ENCODE measurements around the gene ARFIP1.
A peak's percentile ranks its signal among the peaks of the same experiment; 100 is the strongest.

The ARFIP1 gene

DNA sequence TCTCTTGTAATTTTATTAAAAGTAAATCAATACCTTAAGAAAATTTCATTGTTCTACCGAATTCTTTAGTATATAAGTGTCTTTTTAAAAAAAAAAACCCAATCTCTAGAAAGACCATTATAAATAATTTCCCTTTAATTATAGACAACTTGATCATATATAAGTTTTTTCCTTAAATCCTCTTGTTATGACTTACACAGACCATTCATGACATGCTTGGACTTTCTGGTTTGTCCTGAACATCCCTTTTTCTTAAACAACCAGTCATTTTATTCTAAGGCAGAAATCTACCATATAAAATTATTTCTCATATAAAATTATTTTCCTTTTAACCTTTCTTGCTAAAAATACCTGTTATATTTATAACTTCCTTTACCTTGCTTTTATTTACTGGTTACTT, 141.0 kb downstream of the ARFIP1 start:
- Mint-ChIP-seq H3K4me1 (ENCODE audit: low read depth) (no peaks in the 10 kb centered on the region), H3K4me3 (no peak overlapping the region), H3K27me3 (no peaks in the 10 kb centered on the region), H3K9me3 (peaks cover 4% of the 10 kb centered on the region), H3K36me3 (ENCODE audit: low read depth) (peaks cover 17% of the 10 kb centered on the region), H3K27ac (no peak overlapping the region)

DNA sequence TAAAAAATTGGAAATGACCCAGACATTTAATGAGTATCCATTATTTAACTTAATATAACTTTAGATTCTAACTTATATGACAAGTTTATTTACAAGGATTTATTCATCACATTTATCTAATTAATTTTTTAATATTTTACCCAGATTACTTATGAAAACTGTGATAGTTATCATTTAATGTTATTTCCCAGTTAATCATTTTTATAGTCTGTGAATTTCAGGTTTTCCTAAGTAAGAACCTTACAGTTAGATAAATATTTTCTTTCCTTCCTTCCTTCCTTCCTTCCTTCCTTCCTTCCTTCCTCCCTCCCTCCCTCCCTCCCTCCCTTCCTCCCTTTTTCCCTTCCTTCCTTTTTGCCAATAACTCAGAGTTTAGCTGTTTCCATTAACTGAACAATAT, 141.5 kb downstream of the ARFIP1 start:
- Mint-ChIP-seq H3K4me1 (ENCODE audit: low read depth) (no peaks in the 10 kb centered on the region), H3K27ac (no peak overlapping the region), H3K9me3 (peaks cover 4% of the 10 kb centered on the region), H3K4me3 (no peak overlapping the region), H3K27me3 (no peaks in the 10 kb centered on the region), H3K36me3 (ENCODE audit: low read depth) (peaks cover 17% of the 10 kb centered on the region)

DNA sequence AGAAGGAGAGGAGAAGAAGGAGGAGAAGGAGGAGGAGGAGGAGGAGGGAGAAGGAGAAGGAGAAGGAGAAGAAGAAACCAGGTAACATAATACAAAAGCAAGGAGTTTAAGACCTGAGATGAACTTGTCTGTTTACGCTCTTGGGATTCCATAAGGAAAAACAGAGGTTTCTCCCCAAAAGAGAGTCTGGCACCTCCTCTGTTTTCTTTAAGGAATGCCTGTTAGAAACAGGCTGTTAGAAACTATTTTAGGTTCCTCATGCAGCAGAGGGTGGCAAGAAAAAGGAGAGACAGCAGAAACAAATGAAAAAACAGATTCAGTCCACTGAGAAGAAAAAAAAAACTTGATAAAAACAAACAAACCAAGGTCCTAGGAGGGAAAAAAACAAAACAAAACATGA, 146.1 kb downstream of the ARFIP1 start:
- peaks cover 7% of the 10 kb centered on the region for H3K36me3 Mint-ChIP-seq (ENCODE audit: low read depth)
- no peak overlapping the region for H3K4me3 Mint-ChIP-seq
- H3K9me3 Mint-ChIP-seq = no peaks in the 10 kb centered on the region
- peaks cover 5% of the 10 kb centered on the region for H3K4me1 Mint-ChIP-seq (ENCODE audit: low read depth)
- H3K27me3 Mint-ChIP-seq = peaks cover 5% of the 10 kb centered on the region
- H3K27ac Mint-ChIP-seq = no peak overlapping the region

DNA sequence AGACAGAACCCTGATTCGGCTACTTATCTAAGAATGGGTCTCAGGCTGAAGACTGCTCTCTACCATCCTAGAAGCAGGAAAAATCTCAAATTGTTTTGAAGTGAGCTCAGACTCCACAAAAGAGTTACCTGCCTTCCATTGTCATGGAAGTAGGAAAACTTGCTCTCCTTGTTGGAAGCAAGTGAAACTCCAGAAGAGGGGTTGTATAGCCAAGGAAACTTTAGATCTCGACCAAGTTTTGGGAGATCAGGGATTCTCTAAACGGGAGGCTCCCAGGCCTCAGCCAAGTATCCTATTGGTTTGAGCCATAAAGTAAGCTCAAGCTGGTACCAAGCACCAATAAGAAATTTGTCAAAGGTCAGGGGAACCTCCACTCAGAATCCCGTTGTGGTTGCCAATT, 147.2 kb downstream of the ARFIP1 start:
- H3K36me3 Mint-ChIP-seq (ENCODE audit: low read depth) = no peaks in the 10 kb centered on the region
- no peaks in the 10 kb centered on the region for H3K9me3 Mint-ChIP-seq
- no peak overlapping the region for H3K4me3 Mint-ChIP-seq
- peaks cover 12% of the 10 kb centered on the region for H3K27me3 Mint-ChIP-seq
- H3K27ac Mint-ChIP-seq = no peak overlapping the region
- H3K4me1 Mint-ChIP-seq (ENCODE audit: low read depth) = peaks cover 5% of the 10 kb centered on the region

DNA sequence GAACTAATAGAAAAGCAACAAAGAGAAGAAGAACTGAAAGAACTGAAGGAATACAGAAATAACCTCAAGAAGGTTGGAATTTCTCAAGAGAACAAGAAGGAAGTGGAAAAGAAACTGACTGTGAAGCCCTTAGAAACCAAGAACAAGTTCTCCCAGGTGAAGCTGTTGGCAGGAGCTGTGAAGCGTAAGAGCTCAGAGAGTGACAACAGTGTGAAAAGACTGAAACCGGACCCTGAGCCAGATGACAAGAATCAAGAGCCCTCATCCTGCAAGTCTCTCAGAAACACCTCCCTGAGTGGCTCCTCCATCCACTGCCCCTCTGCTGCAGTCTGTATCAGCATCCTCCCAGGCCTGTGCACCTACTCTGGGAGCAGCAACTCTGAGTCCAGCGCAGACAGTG, 148.0 kb downstream of the ARFIP1 start:
- Mint-ChIP-seq H3K36me3 (ENCODE audit: low read depth) (no peaks in the 10 kb centered on the region), H3K9me3 (no peaks in the 10 kb centered on the region), H3K27ac (no peak overlapping the region), H3K27me3 (peaks cover 12% of the 10 kb centered on the region), H3K4me3 (no peak overlapping the region), H3K4me1 (ENCODE audit: low read depth) (peaks cover 5% of the 10 kb centered on the region)

DNA sequence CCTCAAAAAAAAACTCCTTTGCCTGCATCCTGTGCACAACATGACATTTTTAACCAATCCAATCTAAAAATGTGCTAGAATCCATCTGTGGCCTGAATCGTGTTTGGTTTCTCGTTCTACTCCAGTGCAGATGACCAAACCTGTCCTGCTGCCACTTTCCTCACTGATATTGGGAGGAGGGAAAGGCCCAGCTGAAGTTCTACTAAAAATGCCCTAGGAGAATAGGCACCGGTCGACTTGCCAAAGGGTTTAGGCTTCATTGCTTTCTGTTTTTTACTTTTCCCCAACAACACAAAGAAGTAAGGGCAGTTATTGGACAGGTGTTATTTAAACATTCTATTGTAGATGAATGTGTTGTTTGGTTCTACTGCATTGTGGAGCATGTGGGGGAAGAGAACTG, 148.5 kb downstream of the ARFIP1 start:
- H3K27ac Mint-ChIP-seq = no peak overlapping the region
- no peak overlapping the region for H3K4me3 Mint-ChIP-seq
- H3K4me1 Mint-ChIP-seq (ENCODE audit: low read depth) = peaks cover 5% of the 10 kb centered on the region
- H3K36me3 Mint-ChIP-seq (ENCODE audit: low read depth) = no peaks in the 10 kb centered on the region
- H3K9me3 Mint-ChIP-seq = no peaks in the 10 kb centered on the region
- H3K27me3 Mint-ChIP-seq = peaks cover 12% of the 10 kb centered on the region

DNA sequence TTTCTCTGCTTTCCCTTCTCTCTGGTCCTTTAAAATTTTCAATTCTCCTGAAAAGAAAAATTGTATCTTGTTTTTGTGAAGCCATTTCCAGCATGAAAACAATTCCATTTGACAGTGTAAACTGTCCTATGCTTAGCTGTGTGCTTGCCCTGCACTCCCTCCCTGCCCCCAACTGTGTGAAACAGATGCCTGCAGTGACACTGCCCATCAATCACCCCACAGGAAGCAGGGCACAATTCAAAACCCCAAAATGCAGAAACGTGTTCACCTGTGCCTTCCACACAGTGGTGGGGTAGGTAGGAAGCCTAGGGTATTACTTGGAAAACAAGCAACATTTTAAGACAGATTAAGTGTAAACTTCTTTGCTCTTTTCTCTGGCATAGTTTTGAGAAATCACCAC, 150.1 kb downstream of the ARFIP1 start:
- Mint-ChIP-seq H3K27ac (no peak overlapping the region), H3K9me3 (no peaks in the 10 kb centered on the region), H3K4me3 (no peak overlapping the region), H3K27me3 (peaks cover 26% of the 10 kb centered on the region), H3K36me3 (ENCODE audit: low read depth) (no peaks in the 10 kb centered on the region), H3K4me1 (ENCODE audit: low read depth) (peaks cover 5% of the 10 kb centered on the region)

DNA sequence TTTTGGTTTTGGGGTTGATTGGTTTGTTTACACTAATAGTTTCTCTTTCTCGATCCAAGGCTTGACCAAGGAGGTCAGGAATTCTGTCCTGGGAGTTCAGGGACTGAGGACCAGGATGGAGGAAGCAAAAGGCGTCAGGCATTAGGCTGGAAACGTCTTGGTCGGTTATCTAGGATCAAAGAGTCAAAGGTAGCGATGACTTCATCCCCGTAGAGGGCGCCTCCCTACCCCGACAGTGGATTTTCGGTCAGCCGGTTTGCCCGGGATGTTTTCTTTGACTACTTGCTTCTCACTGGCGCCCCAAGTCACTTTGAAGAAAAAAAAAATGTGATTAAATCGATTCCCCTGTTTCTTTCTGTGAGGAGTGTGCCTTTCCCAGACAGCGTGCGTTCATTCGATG, 155.4 kb downstream of the ARFIP1 start:
- Mint-ChIP-seq H3K36me3 (ENCODE audit: low read depth) (no peaks in the 10 kb centered on the region), H3K9me3 (no peaks in the 10 kb centered on the region), H3K27me3 (peaks cover 52% of the 10 kb centered on the region), H3K4me1 (ENCODE audit: low read depth) (peaks cover 18% of the 10 kb centered on the region), H3K4me3 (peak overlapping the region; percentile 73), H3K27ac (no peak overlapping the region)

DNA sequence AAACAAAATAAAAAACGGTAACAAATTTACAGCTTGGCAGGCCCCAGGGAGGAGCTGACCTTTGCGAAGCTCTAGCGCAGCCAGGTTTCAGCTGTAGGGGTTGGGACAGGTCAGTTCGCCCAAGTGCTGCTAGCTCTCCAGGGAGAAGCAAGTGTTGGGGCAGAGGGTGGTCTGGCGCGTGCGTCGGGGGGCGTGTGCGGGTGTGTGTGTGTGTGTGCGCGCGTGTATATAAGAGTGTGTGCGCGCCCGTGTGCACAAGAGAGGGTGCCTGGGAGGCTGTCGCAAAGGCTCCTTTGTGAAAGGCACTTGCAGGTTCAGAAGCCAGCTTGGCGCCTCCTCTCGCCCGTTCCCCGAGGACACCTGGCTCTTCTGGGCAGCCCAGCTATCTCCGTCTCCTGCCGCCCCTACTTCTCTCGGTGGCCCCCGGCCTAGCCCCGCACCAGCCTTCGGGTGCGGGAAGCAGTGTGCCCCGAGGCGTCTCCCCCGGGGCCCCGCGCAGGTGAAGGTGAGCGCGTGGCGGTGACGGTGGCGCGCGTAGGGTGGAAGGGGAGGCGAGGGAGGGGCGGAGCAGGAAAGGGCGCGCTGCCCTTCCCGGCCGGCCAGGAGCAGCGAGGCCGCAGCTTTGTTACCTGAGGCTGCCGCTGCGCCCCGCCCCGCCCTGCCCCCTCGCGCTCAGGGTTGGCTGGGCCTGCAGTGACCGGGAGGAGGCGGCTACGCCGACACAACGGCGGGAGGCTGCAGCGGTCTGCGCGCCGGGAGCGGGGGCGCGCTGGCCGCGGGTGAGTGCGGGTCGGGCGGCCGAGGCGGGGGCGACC, 156.1 kb downstream of the ARFIP1 start, which contains the start of gene FHDC1:
TSS of gene FHDC1 (plus strand) at position 693 of the 815 bp plus-strand sequence. CDS start 6,735 bp downstream, outside the sequence.
- Mint-ChIP-seq H3K27ac (no peak within 1 kb of the TSS), H3K9me3 (no peaks in the 10 kb centered on the region), H3K36me3 (ENCODE audit: low read depth) (no peaks in the 10 kb centered on the region), H3K27me3 (peaks cover 52% of the 10 kb centered on the region), H3K4me1 (ENCODE audit: low read depth) (peaks cover 18% of the 10 kb centered on the region), H3K4me3 (peak within 1 kb of the TSS; percentile 73)

DNA sequence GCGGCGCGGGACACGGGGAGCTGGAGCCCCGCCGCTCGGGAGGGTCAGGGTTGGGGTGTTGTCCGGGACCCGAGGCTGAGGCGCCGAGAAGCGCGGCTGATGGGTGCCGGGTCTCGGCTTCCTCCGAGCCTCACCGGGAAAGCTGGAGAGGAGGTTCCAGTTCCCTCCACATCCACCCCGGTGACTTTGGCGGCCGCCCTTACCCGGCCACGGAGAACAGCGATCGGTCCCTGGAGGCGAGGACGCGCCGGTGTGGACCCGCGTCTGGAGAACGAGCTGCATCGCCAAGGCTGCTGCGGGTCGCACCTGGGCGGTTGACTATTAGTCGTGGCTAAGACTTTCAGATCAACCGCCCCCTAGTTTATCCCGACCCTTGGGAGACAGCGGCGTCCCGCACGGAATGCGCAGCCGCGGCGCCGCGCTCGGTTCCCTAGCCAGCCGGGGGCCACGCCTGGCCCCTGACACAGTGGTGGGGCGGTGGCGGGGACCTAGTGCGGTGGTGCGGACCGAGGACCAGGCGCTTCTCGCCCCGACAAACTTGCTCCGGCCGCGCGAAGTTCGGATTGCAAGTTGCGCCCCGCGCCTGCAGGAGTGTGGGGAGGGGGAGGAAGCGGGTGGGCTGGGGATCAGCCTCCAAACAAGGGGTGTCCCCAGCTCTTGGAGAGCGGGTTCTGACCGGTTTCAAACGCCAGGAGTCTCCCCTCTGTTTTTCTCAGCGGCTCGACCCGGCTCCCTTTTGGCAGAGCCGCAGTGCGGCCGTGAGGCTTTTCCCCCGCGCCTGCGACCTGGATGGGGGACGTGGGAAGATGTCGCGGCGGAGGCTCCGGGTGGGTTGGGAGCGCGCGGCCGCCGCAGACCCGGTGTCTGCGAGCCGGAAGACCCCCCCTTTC, 156.9 kb downstream of the ARFIP1 start:
- Mint-ChIP-seq H3K9me3 (no peaks in the 10 kb centered on the region), H3K4me3 (peak overlapping the region; percentile 62), H3K27ac (no peak overlapping the region), H3K4me1 (ENCODE audit: low read depth) (peaks cover 18% of the 10 kb centered on the region), H3K27me3 (peaks cover 49% of the 10 kb centered on the region), H3K36me3 (ENCODE audit: low read depth) (no peaks in the 10 kb centered on the region)

DNA sequence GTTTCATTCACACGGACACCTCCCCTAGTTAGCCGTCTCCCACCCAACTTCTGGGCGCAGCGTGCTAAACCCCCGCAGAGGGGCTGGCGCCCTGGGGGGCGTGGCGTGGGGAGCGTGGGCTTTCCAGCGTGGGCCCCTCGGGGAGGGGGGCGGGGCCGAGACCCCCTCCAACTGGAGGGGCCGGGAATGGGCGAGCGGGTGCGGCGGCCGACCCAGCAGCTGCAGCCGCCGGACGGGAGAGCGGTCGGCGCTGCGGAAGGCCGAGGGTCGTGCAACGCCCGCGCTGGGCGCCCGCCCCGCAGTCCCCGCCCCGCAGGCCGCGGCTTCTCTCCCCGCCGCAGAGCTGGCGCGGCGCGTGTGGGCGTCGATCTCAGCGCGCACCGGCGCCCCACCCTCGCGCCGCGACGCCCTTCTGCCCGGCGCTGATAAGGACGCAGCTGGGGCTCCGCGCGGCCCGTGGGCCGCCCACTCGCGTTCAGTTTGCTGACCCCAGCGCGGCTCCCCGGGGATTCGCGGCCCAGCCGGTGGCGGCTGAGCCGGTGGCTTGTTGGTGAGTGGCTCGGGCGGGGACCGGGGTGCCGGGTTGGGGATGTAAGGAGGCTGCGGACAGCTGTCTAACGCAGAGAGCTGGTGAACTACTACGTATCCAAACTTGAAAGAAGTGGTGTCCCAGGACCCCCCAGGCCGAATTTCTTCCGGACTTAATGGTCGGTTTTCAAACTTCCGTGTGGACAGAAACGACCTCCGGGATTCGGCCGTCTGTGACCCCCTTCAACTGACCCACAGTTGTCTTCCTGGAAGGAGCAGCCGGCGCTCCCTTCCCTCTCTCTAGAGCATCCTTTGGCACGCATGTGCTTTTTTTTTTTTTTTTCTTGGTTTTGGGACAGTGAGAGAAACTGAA, 157.8 kb downstream of the ARFIP1 start:
- Mint-ChIP-seq H3K27me3 (peaks cover 46% of the 10 kb centered on the region), H3K9me3 (no peaks in the 10 kb centered on the region), H3K4me1 (ENCODE audit: low read depth) (peaks cover 18% of the 10 kb centered on the region), H3K4me3 (peak overlapping the region; percentile 70), H3K27ac (no peak overlapping the region), H3K36me3 (ENCODE audit: low read depth) (no peaks in the 10 kb centered on the region)

DNA sequence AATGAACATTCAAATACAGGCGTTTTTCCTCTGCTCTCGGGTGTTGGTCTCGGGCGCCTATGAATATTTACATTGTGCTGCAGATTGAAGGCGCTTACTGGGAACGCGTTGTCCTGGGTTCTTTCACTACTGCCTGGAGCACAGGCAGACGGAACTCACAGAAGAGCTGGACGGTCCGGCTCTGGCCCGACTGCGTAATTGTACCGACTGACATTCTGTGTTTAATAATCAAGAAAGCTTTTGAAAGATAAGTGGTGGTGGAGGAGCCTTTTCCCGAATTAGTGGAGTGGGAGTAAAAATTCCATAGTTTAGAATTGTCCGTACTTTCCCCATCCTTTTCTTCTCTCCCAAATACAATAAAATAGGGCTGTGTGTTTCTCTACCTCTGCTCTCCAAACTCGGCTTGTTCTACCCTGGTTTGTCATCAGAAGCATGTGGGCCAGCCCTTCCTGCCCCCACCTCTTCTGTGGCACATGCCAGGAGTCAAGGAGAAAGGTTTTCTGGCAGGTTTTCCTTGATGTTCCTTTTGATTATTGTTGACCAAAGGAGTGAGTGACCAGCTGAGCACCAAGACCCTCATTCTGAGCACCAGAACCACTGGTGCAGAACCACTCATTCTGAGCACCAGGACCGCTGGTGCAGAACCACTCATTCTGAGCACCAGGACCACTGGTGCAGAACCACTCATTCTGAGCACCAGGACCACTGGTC, 158.6 kb downstream of the ARFIP1 start:
- Mint-ChIP-seq H3K36me3 (ENCODE audit: low read depth) (no peaks in the 10 kb centered on the region), H3K4me3 (peak overlapping the region; percentile 70), H3K4me1 (ENCODE audit: low read depth) (peaks cover 18% of the 10 kb centered on the region), H3K9me3 (no peaks in the 10 kb centered on the region), H3K27me3 (peaks cover 46% of the 10 kb centered on the region), H3K27ac (no peak overlapping the region)

DNA sequence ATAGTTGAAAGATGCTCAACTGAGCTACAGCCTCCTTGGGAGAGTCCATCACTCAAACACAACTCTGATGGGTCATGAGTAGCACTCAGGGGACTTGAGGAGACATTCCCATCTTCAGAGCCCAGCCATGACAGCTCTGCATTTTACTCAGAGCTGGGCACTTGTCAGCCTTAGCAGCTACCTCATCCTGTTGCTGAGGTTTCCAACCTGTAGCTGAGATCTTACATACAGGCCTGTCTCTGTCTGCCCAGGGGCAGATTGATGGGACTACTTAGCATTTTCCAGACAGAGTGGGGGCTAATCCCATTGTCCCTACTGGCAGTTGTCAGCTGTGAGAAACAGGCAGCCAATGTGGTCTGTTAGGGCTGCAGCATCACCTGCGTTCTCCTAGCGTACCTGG, 159.9 kb downstream of the ARFIP1 start:
- Mint-ChIP-seq H3K27me3 (peaks cover 39% of the 10 kb centered on the region), H3K4me1 (ENCODE audit: low read depth) (peaks cover 18% of the 10 kb centered on the region), H3K36me3 (ENCODE audit: low read depth) (no peaks in the 10 kb centered on the region), H3K9me3 (no peaks in the 10 kb centered on the region), H3K27ac (no peak overlapping the region), H3K4me3 (no peak overlapping the region)

DNA sequence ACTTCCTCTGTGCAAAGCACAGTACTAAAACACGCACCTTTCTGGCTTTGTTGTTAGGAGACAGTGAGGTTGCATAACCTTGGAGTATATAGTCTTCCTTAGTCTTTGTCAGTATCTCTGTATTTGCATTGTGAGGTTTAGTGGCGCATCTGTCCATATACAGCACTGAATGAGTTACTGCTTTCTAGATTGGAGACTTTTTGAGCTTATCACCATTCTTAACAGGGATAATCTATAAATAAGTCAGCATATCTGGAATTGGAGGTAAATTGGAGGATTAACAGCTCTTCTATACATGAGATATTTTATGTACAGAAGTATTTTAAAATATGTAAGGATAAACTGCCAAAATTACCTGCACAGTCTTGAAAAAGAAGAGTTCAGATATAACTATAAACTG, 160.7 kb downstream of the ARFIP1 start:
- no peaks in the 10 kb centered on the region for H3K36me3 Mint-ChIP-seq (ENCODE audit: low read depth)
- no peaks in the 10 kb centered on the region for H3K9me3 Mint-ChIP-seq
- H3K4me3 Mint-ChIP-seq = no peak overlapping the region
- peaks cover 31% of the 10 kb centered on the region for H3K27me3 Mint-ChIP-seq
- H3K4me1 Mint-ChIP-seq (ENCODE audit: low read depth) = peaks cover 12% of the 10 kb centered on the region
- no peak overlapping the region for H3K27ac Mint-ChIP-seq

Data from stimulated activated naive CD8-positive, alpha-beta T cell treated with anti-CD3 and anti-CD28 coated beads, Interleukin-15, Interleukin-2, amounts not matched to agents 100 ng/mL and 50 ng/mL, for 24 hours (primary cell).